ENCODE data around the gene PLA2G2C. TPM values are rescaled to one million over a fixed set of nuclear protein-coding genes. Genes with fewer than 3 reads are reported as not detected.
"Not testable (repeated sequence)": the region's sequence is repeated elsewhere in the genome, so short reads cannot be mapped to it uniquely, and the experiment has no call there.

Gene PLA2G2C
- not detected in 2 replicates for total RNA-seq (2012; rRNA removed)

- Histone ChIP-seq H3K36me3 (ENCODE audit: insufficient read depth, low read length) (no peaks in the 10 kb centered on the region), H3K4me3 (ENCODE audit: low read length) (no peak within 1 kb of the TSS), H3K4me2 (ENCODE audit: low read length) (no peak within 1 kb of the TSS), H3K9me3 (replicated peaks; ENCODE audit: low read length) (no peaks in the 10 kb centered on the region), H3K9ac (ENCODE audit: low read depth, low read length) (no peak within 1 kb of the TSS), H3K4me1 (ENCODE audit: control insufficient read depth, insufficient read depth, low read length) (no peaks in the 10 kb centered on the region), H3K27me3 (ENCODE audit: control insufficient read depth, insufficient read depth, low read length) (peaks cover 85% of the 10 kb centered on the region)
Measured at GRCh38 chr1:20185834-20186782, at the start of gene PLA2G2C, which contains the start of gene UBXN10. PLA2G2C (minus strand) TSS chr1:20186518; CDS start chr1:20177363, 9,155 bp downstream. UBXN10 (plus strand) TSS chr1:20186096; CDS start chr1:20190562, 4,466 bp downstream.

GRCh38 chr1:20234788-20235535 lies 48.6 kb upstream of the PLA2G2C start:
- no peak overlapping the region for H3K4me3 ChIP-seq (ENCODE audit: low read length)
- H3K9ac ChIP-seq (ENCODE audit: low read depth, low read length) = no peak overlapping the region
- no peak overlapping the region for H3K4me2 ChIP-seq (ENCODE audit: low read length)
- no peaks in the 10 kb centered on the region for H3K4me1 ChIP-seq (ENCODE audit: control insufficient read depth, insufficient read depth, low read length)
- H3K9me3 ChIP-seq (replicated peaks; ENCODE audit: low read length) = no peaks in the 10 kb centered on the region
- H3K36me3 ChIP-seq (ENCODE audit: insufficient read depth, low read length) = no peaks in the 10 kb centered on the region
- H3K27me3 ChIP-seq (ENCODE audit: control insufficient read depth, insufficient read depth, low read length) = peaks cover 57% of the 10 kb centered on the region

- no peaks in the 10 kb centered on the region for H3K36me3 ChIP-seq (ENCODE audit: insufficient read depth, low read length)
- no peak overlapping the region for H3K4me3 ChIP-seq (ENCODE audit: low read length)
- H3K27me3 ChIP-seq (ENCODE audit: control insufficient read depth, insufficient read depth, low read length) = peaks cover 61% of the 10 kb centered on the region
- no peak overlapping the region for H3K9ac ChIP-seq (ENCODE audit: low read depth, low read length)
- no peak overlapping the region for H3K4me2 ChIP-seq (ENCODE audit: low read length)
- no peaks in the 10 kb centered on the region for H3K4me1 ChIP-seq (ENCODE audit: control insufficient read depth, insufficient read depth, low read length)
- no peaks in the 10 kb centered on the region for H3K9me3 ChIP-seq (replicated peaks; ENCODE audit: low read length)
Measured at GRCh38 chr1:20233866-20234265, 47.5 kb upstream of the PLA2G2C start.

GRCh38 chr1:20233394-20233793 lies 47.1 kb upstream of the PLA2G2C start:
- Histone ChIP-seq H3K9ac (ENCODE audit: low read depth, low read length) (no peak overlapping the region), H3K4me1 (ENCODE audit: control insufficient read depth, insufficient read depth, low read length) (no peaks in the 10 kb centered on the region), H3K4me2 (ENCODE audit: low read length) (no peak overlapping the region), H3K36me3 (ENCODE audit: insufficient read depth, low read length) (no peaks in the 10 kb centered on the region), H3K4me3 (ENCODE audit: low read length) (no peak overlapping the region), H3K27me3 (ENCODE audit: control insufficient read depth, insufficient read depth, low read length) (peaks cover 64% of the 10 kb centered on the region), H3K9me3 (replicated peaks; ENCODE audit: low read length) (no peaks in the 10 kb centered on the region)

GRCh38 chr1:20232564-20232963 lies 46.2 kb upstream of the PLA2G2C start:
- H3K27me3 ChIP-seq (ENCODE audit: control insufficient read depth, insufficient read depth, low read length) = peaks cover 71% of the 10 kb centered on the region
- H3K9ac ChIP-seq (ENCODE audit: low read depth, low read length); H3K4me2 ChIP-seq (ENCODE audit: low read length); H3K4me1 ChIP-seq (ENCODE audit: control insufficient read depth, insufficient read depth, low read length); H3K36me3 ChIP-seq (ENCODE audit: insufficient read depth, low read length); H3K9me3 ChIP-seq (replicated peaks; ENCODE audit: low read length); H3K4me3 ChIP-seq (ENCODE audit: low read length): not testable (repeated sequence)

GRCh38 chr1:20229171-20229570 lies 42.9 kb upstream of the PLA2G2C start:
- Histone ChIP-seq H3K9me3 (replicated peaks; ENCODE audit: low read length) (no peaks in the 10 kb centered on the region), H3K4me3 (ENCODE audit: low read length) (no peak overlapping the region), H3K27me3 (ENCODE audit: control insufficient read depth, insufficient read depth, low read length) (peaks cover 72% of the 10 kb centered on the region)

GRCh38 chr1:20228314-20228825 lies 42.1 kb upstream of the PLA2G2C start:
- no peak overlapping the region for H3K9ac ChIP-seq (ENCODE audit: low read depth, low read length)
- H3K9me3 ChIP-seq (replicated peaks; ENCODE audit: low read length) = no peaks in the 10 kb centered on the region
- H3K27me3 ChIP-seq (ENCODE audit: control insufficient read depth, insufficient read depth, low read length) = peaks cover 70% of the 10 kb centered on the region
- H3K4me2 ChIP-seq (ENCODE audit: low read length) = no peak overlapping the region
- no peaks in the 10 kb centered on the region for H3K4me1 ChIP-seq (ENCODE audit: control insufficient read depth, insufficient read depth, low read length)
- H3K4me3 ChIP-seq (ENCODE audit: low read length) = no peak overlapping the region
- no peaks in the 10 kb centered on the region for H3K36me3 ChIP-seq (ENCODE audit: insufficient read depth, low read length)

More at GRCh38 chr1:20229171-20229570, 42.9 kb upstream of the PLA2G2C start:
- Histone ChIP-seq H3K4me2 (ENCODE audit: low read length) (no peak overlapping the region), H3K4me1 (ENCODE audit: control insufficient read depth, insufficient read depth, low read length) (no peaks in the 10 kb centered on the region), H3K9ac (ENCODE audit: low read depth, low read length) (no peak overlapping the region), H3K36me3 (ENCODE audit: insufficient read depth, low read length) (no peaks in the 10 kb centered on the region)

- H3K4me2 ChIP-seq (ENCODE audit: low read length) = no peak overlapping the region
- H3K9me3 ChIP-seq (replicated peaks; ENCODE audit: low read length) = no peaks in the 10 kb centered on the region
- H3K27me3 ChIP-seq (ENCODE audit: control insufficient read depth, insufficient read depth, low read length) = peaks cover 69% of the 10 kb centered on the region
- H3K4me1 ChIP-seq (ENCODE audit: control insufficient read depth, insufficient read depth, low read length) = no peaks in the 10 kb centered on the region
- no peak overlapping the region for H3K9ac ChIP-seq (ENCODE audit: low read depth, low read length)
- no peaks in the 10 kb centered on the region for H3K36me3 ChIP-seq (ENCODE audit: insufficient read depth, low read length)
- no peak overlapping the region for H3K4me3 ChIP-seq (ENCODE audit: low read length)
Measured at GRCh38 chr1:20227704-20228103, 41.4 kb upstream of the PLA2G2C start.

GRCh38 chr1:20224546-20224945 lies 38.2 kb upstream of the PLA2G2C start:
- Histone ChIP-seq H3K27me3 (ENCODE audit: control insufficient read depth, insufficient read depth, low read length) (peaks cover 73% of the 10 kb centered on the region), H3K9ac (ENCODE audit: low read depth, low read length) (no peak overlapping the region), H3K36me3 (ENCODE audit: insufficient read depth, low read length) (no peaks in the 10 kb centered on the region), H3K4me2 (ENCODE audit: low read length) (no peak overlapping the region), H3K4me1 (ENCODE audit: control insufficient read depth, insufficient read depth, low read length) (no peaks in the 10 kb centered on the region), H3K4me3 (ENCODE audit: low read length) (no peak overlapping the region), H3K9me3 (replicated peaks; ENCODE audit: low read length) (no peaks in the 10 kb centered on the region)

- Histone ChIP-seq H3K9me3 (replicated peaks; ENCODE audit: low read length) (no peaks in the 10 kb centered on the region), H3K36me3 (ENCODE audit: insufficient read depth, low read length) (no peaks in the 10 kb centered on the region), H3K4me1 (ENCODE audit: control insufficient read depth, insufficient read depth, low read length) (no peaks in the 10 kb centered on the region), H3K27me3 (ENCODE audit: control insufficient read depth, insufficient read depth, low read length) (peaks cover 68% of the 10 kb centered on the region), H3K9ac (ENCODE audit: low read depth, low read length) (no peak overlapping the region), H3K4me3 (ENCODE audit: low read length) (no peak overlapping the region), H3K4me2 (ENCODE audit: low read length) (no peak overlapping the region)
Measured at GRCh38 chr1:20223551-20224419, 37.5 kb upstream of the PLA2G2C start.

All from skeletal muscle satellite cell (primary cell).